Activated CD8-positive, alpha-beta T cell treated with anti-CD3 and anti-CD28 coated beads for 36 hours (primary cell): ENCODE data around the gene MACROD2. TPM values are rescaled to one million over a fixed set of nuclear protein-coding genes. Genes with fewer than 3 reads are reported as not detected.

Experiments used
- ATAC-seq: fragments of 200-7000 bp; cut with Tn5 transposase; one replicate; pipeline ENCODE4 v1.10.0; 2021; ENCODE audit warnings: mild to moderate bottlenecking, moderate library complexity
- CTCF ChIA-PET: fragments of 350-600 bp; sonication (Branson Sonifier 250); formaldehyde crosslinking; loops from one replicate; lab custom pipeline; 2021; ENCODE audit warnings: antibody characterized with exemption; lab: Charles Lee
- POLR2A ChIA-PET: fragments of 350-600 bp; sonication (Branson Sonifier 250); formaldehyde crosslinking; loops from one replicate; lab custom pipeline; 2021; ENCODE audit warnings: antibody characterized with exemption; lab: Charles Lee
- DNase-seq: peaks from one replicate; pipeline ENCODE4 v3.0.0-alpha.2; 2020
- H3K27ac Mint-ChIP-seq: one replicate; pipeline ENCODE4 v1.8.0; 2021; ENCODE audit warnings: mild to moderate bottlenecking, mixed read lengths
- H3K27me3 Mint-ChIP-seq: one replicate; pipeline ENCODE4 v1.8.0; 2021; ENCODE audit warnings: mixed read lengths
- H3K36me3 Mint-ChIP-seq: one replicate; pipeline ENCODE4 v1.8.0; 2021; ENCODE audit warnings: low read depth, mixed read lengths
- H3K4me1 Mint-ChIP-seq: one replicate; pipeline ENCODE4 v1.8.0; 2021; ENCODE audit warnings: low read depth, mixed read lengths
- H3K4me3 Mint-ChIP-seq: one replicate; pipeline ENCODE4 v1.8.0; 2021; ENCODE audit warnings: mild to moderate bottlenecking, moderate library complexity, mixed read lengths
- H3K9me3 Mint-ChIP-seq: one replicate; pipeline ENCODE4 v1.8.0; 2021; ENCODE audit warnings: mixed read lengths
- intact Hi-C: fragments of 100-400 bp; cut with micrococcal nuclease; formaldehyde crosslinking; loops from one replicate; pipeline ENCODE4 v1.10.0; 2022
- total RNA-seq, 2 experiments: library from RNA; stranded (reverse); gene quantifications; one replicate each; pipeline ENCODE4 v1.2.3, GENCODE V29; 2021
- TF ChIP-seq, protein P1 (sequence below): fragments of 200-600 bp; IDR thresholded peaks from one replicate; pipeline ENCODE4 v1.8.0; 2022; ENCODE audit warnings: antibody characterized with exemption, mild to moderate bottlenecking

MACROD2 gene
- total RNA-seq, 2 experiments from 2014 or later: not detected

DNA sequence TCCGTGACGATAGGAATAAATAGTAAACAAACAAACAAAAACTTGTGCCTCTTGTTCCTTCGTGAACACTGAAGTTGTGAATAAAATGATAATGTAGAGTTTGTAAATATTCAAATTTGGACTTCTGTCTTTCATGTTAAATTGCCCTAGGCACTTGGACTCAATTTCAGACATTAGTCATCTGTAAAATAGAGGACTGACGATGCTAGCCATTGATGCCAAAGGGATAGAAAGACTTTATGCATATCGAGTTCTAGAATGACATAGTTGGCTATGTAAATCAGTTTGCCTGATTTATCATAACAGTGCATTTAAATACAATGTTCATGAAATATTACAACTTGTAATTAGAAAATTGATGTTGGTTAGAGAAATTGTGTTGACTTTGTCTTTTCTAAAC, 388.0 kb downstream of the MACROD2 start:
- Mint-ChIP-seq H3K4me1 (no peaks in the 10 kb centered on the region), H3K4me3 (no peak overlapping the region), H3K36me3 (no peaks in the 10 kb centered on the region), H3K9me3 (peaks cover 7% of the 10 kb centered on the region), H3K27me3 (no peaks in the 10 kb centered on the region), H3K27ac (no peak overlapping the region)
- ATAC-seq (no peak), DNase-seq (no peak)
- TF ChIP-seq, protein P1, sequence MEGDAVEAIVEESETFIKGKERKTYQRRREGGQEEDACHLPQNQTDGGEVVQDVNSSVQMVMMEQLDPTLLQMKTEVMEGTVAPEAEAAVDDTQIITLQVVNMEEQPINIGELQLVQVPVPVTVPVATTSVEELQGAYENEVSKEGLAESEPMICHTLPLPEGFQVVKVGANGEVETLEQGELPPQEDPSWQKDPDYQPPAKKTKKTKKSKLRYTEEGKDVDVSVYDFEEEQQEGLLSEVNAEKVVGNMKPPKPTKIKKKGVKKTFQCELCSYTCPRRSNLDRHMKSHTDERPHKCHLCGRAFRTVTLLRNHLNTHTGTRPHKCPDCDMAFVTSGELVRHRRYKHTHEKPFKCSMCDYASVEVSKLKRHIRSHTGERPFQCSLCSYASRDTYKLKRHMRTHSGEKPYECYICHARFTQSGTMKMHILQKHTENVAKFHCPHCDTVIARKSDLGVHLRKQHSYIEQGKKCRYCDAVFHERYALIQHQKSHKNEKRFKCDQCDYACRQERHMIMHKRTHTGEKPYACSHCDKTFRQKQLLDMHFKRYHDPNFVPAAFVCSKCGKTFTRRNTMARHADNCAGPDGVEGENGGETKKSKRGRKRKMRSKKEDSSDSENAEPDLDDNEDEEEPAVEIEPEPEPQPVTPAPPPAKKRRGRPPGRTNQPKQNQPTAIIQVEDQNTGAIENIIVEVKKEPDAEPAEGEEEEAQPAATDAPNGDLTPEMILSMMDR: no peak
- intact Hi-C loops: no loop called here
- POLR2A ChIA-PET: no interaction called here
- CTCF ChIA-PET: no interaction called here

DNA sequence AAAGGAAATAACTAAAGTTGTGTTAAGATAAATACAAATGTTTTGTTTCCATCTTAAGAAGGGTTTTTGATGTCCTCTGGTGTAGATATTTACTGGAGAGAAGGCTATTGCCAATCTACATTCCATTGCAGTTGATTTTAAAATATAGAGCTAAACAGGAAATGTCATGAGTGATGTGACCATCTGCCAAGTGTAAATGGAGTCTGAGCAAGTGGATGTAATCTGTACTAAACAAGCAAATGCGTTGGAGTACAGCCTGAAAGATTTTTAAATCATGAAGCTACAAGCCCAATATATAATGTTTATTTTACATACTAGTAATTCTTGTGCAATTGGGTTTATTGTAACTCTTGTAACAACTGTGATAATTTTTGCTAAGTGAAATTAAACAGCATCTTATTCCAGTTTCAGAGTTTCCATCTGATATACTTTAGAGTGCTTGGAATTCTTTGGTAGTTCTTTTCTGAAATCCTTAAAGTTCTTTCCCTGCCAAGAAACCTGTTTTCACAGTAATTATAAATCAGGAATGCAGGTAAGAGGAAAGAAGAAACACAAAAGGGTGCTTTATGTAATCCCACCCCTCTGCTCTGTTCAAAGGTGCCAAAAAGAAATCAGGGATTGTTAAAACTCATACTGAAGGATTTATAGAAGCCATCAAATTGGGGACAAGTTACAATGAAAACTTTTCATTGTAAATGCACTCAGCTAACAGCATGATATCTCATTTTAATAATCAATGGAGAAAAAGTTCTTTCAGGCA, 389.3 kb downstream of the MACROD2 start:
- intact Hi-C loops: no loop called here
- H3K36me3 Mint-ChIP-seq: no peaks in the 10 kb centered on the region
- TF ChIP-seq, protein P1: no peak
- DNase-seq (no peak), ATAC-seq (no peak)
- no peak overlapping the region for H3K27ac Mint-ChIP-seq
- H3K27me3 Mint-ChIP-seq: no peaks in the 10 kb centered on the region
- H3K4me3 Mint-ChIP-seq: no peak overlapping the region
- no peaks in the 10 kb centered on the region for H3K4me1 Mint-ChIP-seq
- ChIA-PET CTCF (no interaction called here), POLR2A (no interaction called here)
- H3K9me3 Mint-ChIP-seq: peaks cover 6% of the 10 kb centered on the region

DNA sequence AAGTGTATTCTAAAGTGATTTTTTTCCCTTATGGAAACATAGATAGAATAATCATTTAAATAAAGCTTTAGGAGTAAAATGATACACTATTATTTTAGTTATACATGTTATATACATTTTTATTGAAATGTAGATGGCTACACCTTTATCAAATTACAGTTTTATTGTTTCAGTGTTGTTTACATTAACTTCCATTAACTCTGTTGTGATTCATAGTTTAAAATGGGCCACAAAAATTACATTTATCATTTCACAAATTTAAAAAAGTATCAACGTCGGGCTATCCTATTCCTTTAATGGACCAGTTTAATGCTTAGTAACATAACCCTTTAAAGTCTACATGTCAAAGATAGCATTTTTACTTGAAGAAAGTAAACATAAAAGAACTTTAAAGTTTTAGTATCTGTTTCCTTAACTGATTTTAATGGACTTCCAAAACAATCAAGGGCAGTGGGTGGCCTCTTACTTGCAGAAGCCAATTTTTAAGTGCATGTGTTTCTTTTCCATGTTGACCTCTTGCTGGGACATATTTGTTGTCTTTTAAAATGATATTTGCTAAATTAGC, 389.9 kb downstream of the MACROD2 start:
- POLR2A ChIA-PET: no interaction called here
- DNase-seq: no peak
- TF ChIP-seq, protein P1: no peak
- Mint-ChIP-seq H3K4me3 (no peak overlapping the region), H3K27me3 (no peaks in the 10 kb centered on the region), H3K9me3 (peaks cover 6% of the 10 kb centered on the region), H3K36me3 (no peaks in the 10 kb centered on the region), H3K27ac (no peak overlapping the region), H3K4me1 (no peaks in the 10 kb centered on the region)
- CTCF ChIA-PET: no interaction called here
- intact Hi-C loops: no loop called here
- ATAC-seq: no peak

DNA sequence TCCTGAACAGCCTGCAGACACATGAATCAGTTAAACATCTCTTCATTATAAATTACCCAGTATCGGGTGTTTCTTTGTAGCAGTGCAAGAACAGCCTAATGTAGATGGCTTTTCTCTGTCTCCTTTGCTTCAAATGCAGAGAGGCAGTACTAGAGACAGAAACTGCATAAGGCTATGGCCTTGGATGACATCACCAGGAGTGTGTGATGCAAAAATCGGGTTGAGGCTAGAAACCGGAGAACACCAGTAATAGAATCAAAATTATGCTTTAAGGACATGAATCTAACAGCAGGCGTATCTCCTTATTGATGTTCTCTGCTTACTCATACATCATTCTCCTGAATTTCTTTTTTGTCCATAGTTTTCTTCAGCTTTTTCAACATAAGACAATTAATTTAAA, 391.4 kb downstream of the MACROD2 start:
- no peak for DNase-seq

More for the DNA sequence above, 391.4 kb downstream of the MACROD2 start:
- H3K27ac Mint-ChIP-seq: no peak overlapping the region
- no peaks in the 10 kb centered on the region for H3K4me1 Mint-ChIP-seq
- TF ChIP-seq, protein P1: no peak
- H3K36me3 Mint-ChIP-seq: no peaks in the 10 kb centered on the region
- ATAC-seq: no peak
- H3K9me3 Mint-ChIP-seq: peaks cover 9% of the 10 kb centered on the region
- ChIA-PET POLR2A (no interaction called here), CTCF (no interaction called here)
- H3K27me3 Mint-ChIP-seq: no peaks in the 10 kb centered on the region
- H3K4me3 Mint-ChIP-seq: no peak overlapping the region
- intact Hi-C loops: no loop called here
